Activated T-cell treated with anti-CD3 and anti-CD28 coated beads, Interleukin-2, amount 50 U/mL, for 72 hours (primary cell): ENCODE results near the gene ZNF207. TPM values are rescaled to one million over a fixed set of nuclear protein-coding genes. Genes with fewer than 3 reads are reported as not detected.
"Not testable (repeated sequence)": the region's sequence is repeated elsewhere in the genome, so short reads cannot be mapped to it uniquely, and the experiment has no call there.

Source experiments
- ATAC-seq, 2 donors: fragments of 150-1000 bp; cut with Tn5 transposase; replicated peaks in 1 of 2; 2 replicates each; pipeline ENCODE4 v1.10.0; 2021; ENCODE audit warnings: moderate library complexity in 2 of 2, mild to moderate bottlenecking in 1 of 2
- DNase-seq, 2 donors: peaks; one replicate each; pipeline ENCODE4 v3.0.0; 2021 to 2022; ENCODE audit warnings: mixed read lengths in 1 of 2
- H3K27ac Mint-ChIP-seq: one replicate; pipeline ENCODE4 v1.8.0; 2022; ENCODE audit warnings: mild to moderate bottlenecking, moderate library complexity, mixed read lengths
- H3K27me3 Mint-ChIP-seq: one replicate; pipeline ENCODE4 v1.8.0; 2022; ENCODE audit warnings: low read depth, mixed read lengths
- H3K36me3 Mint-ChIP-seq, 2 donors: one replicate each; pipeline ENCODE4 v1.8.0; 2022; ENCODE audit warnings: mixed read lengths in 2 of 2, mild to moderate bottlenecking in 1 of 2; ENCODE audit not compliant: insufficient read depth in 2 of 2
- H3K4me1 Mint-ChIP-seq: one replicate; pipeline ENCODE4 v1.8.0; 2022; ENCODE audit warnings: low read depth, mixed read lengths
- H3K4me3 Mint-ChIP-seq, 2 donors: one replicate each; pipeline ENCODE4 v1.8.0; 2022; ENCODE audit warnings: mild to moderate bottlenecking in 2 of 2, mixed read lengths in 2 of 2, moderate library complexity in 2 of 2
- H3K9me3 Mint-ChIP-seq, 2 donors: one replicate each; pipeline ENCODE4 v1.8.0; 2022; ENCODE audit warnings: mixed read lengths in 2 of 2
- total RNA-seq, 2 donors: library from RNA; stranded (reverse); gene quantifications; one replicate each; pipeline ENCODE4 v1.2.3, GENCODE V29; 2022

ZNF207 gene
- total RNA-seq: 100 to 1,000 TPM; 181 to 188 TPM

- H3K36me3 Mint-ChIP-seq: peaks cover 16 to 35% of the 10 kb centered on the region in 2 donors
- H3K27ac Mint-ChIP-seq: peak within 1 kb of the TSS; percentile 100
- H3K4me3 Mint-ChIP-seq: peak within 1 kb of the TSS; percentile 97 to 98
- ATAC-seq (peak; percentile 94 to 96), DNase-seq (peak; percentile 96 to 97)
- no peaks in the 10 kb centered on the region for H3K9me3 Mint-ChIP-seq
- no peaks in the 10 kb centered on the region for H3K27me3 Mint-ChIP-seq
- H3K4me1 Mint-ChIP-seq: peaks cover 44% of the 10 kb centered on the region
These were observed at the start of gene ZNF207 for GRCh38 chr17:32349854-32350665. TSS of gene ZNF207 (plus strand) at chr17:32350157. CDS start at chr17:32350286, 129 bp downstream.

- no peak overlapping the region for H3K27ac Mint-ChIP-seq
- DNase-seq (no peak), ATAC-seq (no peak)
- H3K4me3 Mint-ChIP-seq: no peak overlapping the region
- H3K27me3 Mint-ChIP-seq: no peaks in the 10 kb centered on the region
- H3K9me3 Mint-ChIP-seq: no peaks in the 10 kb centered on the region
- H3K36me3 Mint-ChIP-seq: no peaks in the 10 kb centered on the region
- H3K4me1 Mint-ChIP-seq: no peaks in the 10 kb centered on the region
These were observed 47.9 kb upstream of the ZNF207 start for GRCh38 chr17:32302037-32302436.

GRCh38 chr17:32302860-32303649 lies 46.9 kb upstream of the ZNF207 start:
- DNase-seq (no peak), ATAC-seq (no peak)
- Mint-ChIP-seq H3K27me3 (no peaks in the 10 kb centered on the region), H3K4me3 (no peak overlapping the region), H3K4me1 (no peaks in the 10 kb centered on the region), H3K9me3 (no peaks in the 10 kb centered on the region), H3K27ac (no peak overlapping the region), H3K36me3 (no peaks in the 10 kb centered on the region)

- Mint-ChIP-seq H3K4me3 (no peak overlapping the region), H3K9me3 (no peaks in the 10 kb centered on the region), H3K27ac (no peak overlapping the region), H3K36me3 (no peaks in the 10 kb centered on the region), H3K4me1 (no peaks in the 10 kb centered on the region), H3K27me3 (no peaks in the 10 kb centered on the region)
- DNase-seq (no peak), ATAC-seq (no peak)
These were observed 46.1 kb upstream of the ZNF207 start for GRCh38 chr17:32303781-32304288.

- ATAC-seq: no peak
These were observed 44.9 kb upstream of the ZNF207 start for GRCh38 chr17:32305049-32305448.

GRCh38 chr17:32307658-32308057 lies 42.3 kb upstream of the ZNF207 start:
- H3K4me1 Mint-ChIP-seq: no peaks in the 10 kb centered on the region

More at GRCh38 chr17:32305049-32305448, 44.9 kb upstream of the ZNF207 start:
- no peaks in the 10 kb centered on the region for H3K27me3 Mint-ChIP-seq
- no peak for DNase-seq
- no peaks in the 10 kb centered on the region for H3K36me3 Mint-ChIP-seq
- H3K4me1 Mint-ChIP-seq: no peaks in the 10 kb centered on the region
- no peaks in the 10 kb centered on the region for H3K9me3 Mint-ChIP-seq
- no peak overlapping the region for H3K27ac Mint-ChIP-seq
- H3K4me3 Mint-ChIP-seq: no peak overlapping the region

GRCh38 chr17:32311028-32311536 lies 38.9 kb upstream of the ZNF207 start:
- Mint-ChIP-seq H3K27ac (no peak overlapping the region), H3K9me3 (no peaks in the 10 kb centered on the region), H3K4me1 (no peaks in the 10 kb centered on the region), H3K36me3 (no peaks in the 10 kb centered on the region), H3K27me3 (peaks cover 22% of the 10 kb centered on the region), H3K4me3 (no peak overlapping the region)
- no peak for DNase-seq
- ATAC-seq: no peak

More at GRCh38 chr17:32307658-32308057, 42.3 kb upstream of the ZNF207 start:
- H3K4me3 Mint-ChIP-seq: no peak overlapping the region
- H3K27me3 Mint-ChIP-seq: peaks cover 10% of the 10 kb centered on the region
- H3K9me3 Mint-ChIP-seq: no peaks in the 10 kb centered on the region
- DNase-seq (no peak), ATAC-seq (no peak)
- H3K27ac Mint-ChIP-seq: no peak overlapping the region
- no peaks in the 10 kb centered on the region for H3K36me3 Mint-ChIP-seq

- no peaks in the 10 kb centered on the region for H3K36me3 Mint-ChIP-seq
- peaks cover 30% of the 10 kb centered on the region for H3K27me3 Mint-ChIP-seq
- ATAC-seq (no peak), DNase-seq (no peak)
- H3K27ac Mint-ChIP-seq: no peak overlapping the region
- H3K4me1 Mint-ChIP-seq: peaks cover 5% of the 10 kb centered on the region
- no peak overlapping the region for H3K4me3 Mint-ChIP-seq
- H3K9me3 Mint-ChIP-seq: no peaks in the 10 kb centered on the region
These were observed 35.3 kb upstream of the ZNF207 start for GRCh38 chr17:32314636-32315035.

GRCh38 chr17:32315171-32315570 lies 34.8 kb upstream of the ZNF207 start:
- Mint-ChIP-seq H3K4me1 (peaks cover 5% of the 10 kb centered on the region), H3K9me3 (no peaks in the 10 kb centered on the region), H3K27ac (no peak overlapping the region), H3K36me3 (no peaks in the 10 kb centered on the region), H3K27me3 (peaks cover 30% of the 10 kb centered on the region), H3K4me3 (no peak overlapping the region)
- DNase-seq: no peak
- ATAC-seq: no peak

GRCh38 chr17:32316653-32317052 lies 33.3 kb upstream of the ZNF207 start:
- not testable (repeated sequence) for DNase-seq, H3K36me3 Mint-ChIP-seq, H3K4me1 Mint-ChIP-seq, ATAC-seq, H3K27ac Mint-ChIP-seq, H3K4me3 Mint-ChIP-seq, H3K9me3 Mint-ChIP-seq
- peaks cover 23% of the 10 kb centered on the region for H3K27me3 Mint-ChIP-seq

GRCh38 chr17:32317353-32317752 lies 32.6 kb upstream of the ZNF207 start:
- H3K27ac Mint-ChIP-seq: no peak overlapping the region
- no peaks in the 10 kb centered on the region for H3K36me3 Mint-ChIP-seq
- no peaks in the 10 kb centered on the region for H3K9me3 Mint-ChIP-seq
- no peak for DNase-seq
- ATAC-seq: no peak
- H3K4me3 Mint-ChIP-seq: no peak overlapping the region
- peaks cover 5% of the 10 kb centered on the region for H3K4me1 Mint-ChIP-seq
- peaks cover 20% of the 10 kb centered on the region for H3K27me3 Mint-ChIP-seq

- Mint-ChIP-seq H3K36me3 (no peaks in the 10 kb centered on the region), H3K4me3 (peak overlapping the region; percentile 19 to 29), H3K27ac (no peak overlapping the region), H3K27me3 (peaks cover 20% of the 10 kb centered on the region), H3K9me3 (no peaks in the 10 kb centered on the region), H3K4me1 (peaks cover 5% of the 10 kb centered on the region)
- no peak for ATAC-seq
- DNase-seq: no peak
These were observed 31.9 kb upstream of the ZNF207 start for GRCh38 chr17:32318071-32318470.

- Mint-ChIP-seq H3K27me3 (peaks cover 20% of the 10 kb centered on the region), H3K9me3 (no peaks in the 10 kb centered on the region), H3K36me3 (no peaks in the 10 kb centered on the region), H3K27ac (no peak overlapping the region), H3K4me1 (peaks cover 15% of the 10 kb centered on the region), H3K4me3 (peak overlapping the region; percentile 70 to 78)
- ATAC-seq (peak; percentile 90), DNase-seq (peak; percentile 81 to 82)
These were observed 30.4 kb upstream of the ZNF207 start for GRCh38 chr17:32319548-32319905.
